HG02588 (cell line): ENCODE data around the gene CCSER1.

Source experiments
- ATAC-seq: cut with Tn5 transposase; IDR thresholded peaks from one replicate; pipeline ENCODE4 v1.9.1; 2021; ENCODE audit warnings: mild to moderate bottlenecking, moderate library complexity; ENCODE audit not compliant: unreplicated experiment

CCSER1 gene

GRCh38 chr4:90127223-90127705, at the start of gene CCSER1:
TSS of gene CCSER1 (plus strand) at chr4:90127394.
- ATAC-seq = peak; percentile 87

GRCh38 chr4:90078440-90078839, 48.8 kb upstream of the CCSER1 start:
- no peak for ATAC-seq

- no peak for ATAC-seq
These were observed 47.1 kb upstream of the CCSER1 start for GRCh38 chr4:90080116-90080515.

GRCh38 chr4:90081432-90082144, 45.6 kb upstream of the CCSER1 start:
- no peak for ATAC-seq

- ATAC-seq = no peak
These were observed 44.7 kb upstream of the CCSER1 start for GRCh38 chr4:90082449-90082848.

GRCh38 chr4:90084277-90084966, 42.8 kb upstream of the CCSER1 start:
- no peak for ATAC-seq

- no peak for ATAC-seq
These were observed 42.3 kb upstream of the CCSER1 start for GRCh38 chr4:90084967-90085295.

GRCh38 chr4:90093526-90093925, 33.7 kb upstream of the CCSER1 start:
- no peak for ATAC-seq

GRCh38 chr4:90095000-90095399, 32.2 kb upstream of the CCSER1 start:
- ATAC-seq = no peak

GRCh38 chr4:90099812-90100211, 27.4 kb upstream of the CCSER1 start:
- ATAC-seq = peak; percentile 63

GRCh38 chr4:90103991-90104390, 23.2 kb upstream of the CCSER1 start:
- ATAC-seq = no peak

GRCh38 chr4:90105274-90105673, 21.9 kb upstream of the CCSER1 start:
- ATAC-seq = no peak

- no peak for ATAC-seq
These were observed 14.5 kb upstream of the CCSER1 start for GRCh38 chr4:90112715-90113114.

- ATAC-seq = no peak
These were observed 13.2 kb upstream of the CCSER1 start for GRCh38 chr4:90113881-90114457.

GRCh38 chr4:90118527-90119195, 8.5 kb upstream of the CCSER1 start:
- ATAC-seq = peak; percentile 84

- no peak for ATAC-seq
These were observed 7.2 kb upstream of the CCSER1 start for GRCh38 chr4:90120037-90120436.

GRCh38 chr4:90120815-90121214, 6.4 kb upstream of the CCSER1 start:
- no peak for ATAC-seq

GRCh38 chr4:90121676-90122354, 5.4 kb upstream of the CCSER1 start:
- no peak for ATAC-seq

GRCh38 chr4:90122355-90122748, 4.8 kb upstream of the CCSER1 start:
- no peak for ATAC-seq

- no peak for ATAC-seq
These were observed 2.9 kb upstream of the CCSER1 start for GRCh38 chr4:90124276-90124675.

- no peak for ATAC-seq
These were observed 389 bp upstream of the CCSER1 start for GRCh38 chr4:90126805-90127204.
